NCI-H1417 treated with DMSO at 0.1 percent for 48 hours (cell line): ENCODE results near the gene IPP.
"Not testable (repeated sequence)": the region's sequence is repeated elsewhere in the genome, so short reads cannot be mapped to it uniquely, and the experiment has no call there.

Source experiments
- DNase-seq: peaks from one replicate; lab custom pipeline; 2025; lab: John Stamatoyannopoulos, UW

The IPP gene

DNA sequence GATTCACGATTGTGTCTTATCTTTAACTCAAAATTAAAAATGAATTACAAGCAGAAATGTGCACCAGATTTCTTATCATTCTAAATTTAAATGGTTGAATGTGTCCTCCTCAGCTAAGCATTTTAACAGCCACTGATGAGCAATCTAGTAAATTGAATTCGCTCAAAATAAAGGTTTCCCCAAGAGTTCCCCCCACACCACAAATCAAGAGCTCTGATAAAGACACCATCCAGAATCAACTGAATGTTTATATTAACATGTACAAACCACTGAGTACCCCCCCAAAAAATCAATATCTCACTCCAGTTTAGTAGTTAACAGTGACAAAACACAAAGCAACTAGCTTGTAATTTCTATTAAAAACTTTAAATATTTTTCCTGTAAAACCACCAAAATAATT, 66.1 kb downstream of the IPP start:
- DNase-seq: no peak

DNA sequence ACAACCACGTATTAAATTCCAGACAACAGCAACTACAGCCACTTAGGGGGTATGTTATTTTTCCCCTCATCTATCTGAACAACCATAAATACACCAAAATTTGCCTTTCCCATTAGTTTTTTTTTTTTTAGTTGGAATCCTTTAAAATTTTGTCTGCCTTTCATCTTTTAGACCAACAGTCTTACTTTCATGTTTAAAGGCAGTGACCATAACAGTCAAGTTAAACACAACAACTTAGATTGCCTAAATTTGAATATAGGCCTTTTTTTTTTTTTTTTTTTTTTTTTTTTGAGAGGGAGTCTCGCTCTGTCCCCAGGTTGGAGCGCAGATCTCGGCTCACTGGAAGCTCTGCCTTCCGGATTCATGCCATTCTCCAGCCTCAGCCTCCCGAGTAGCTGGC, 67.5 kb downstream of the IPP start:
- no peak for DNase-seq

DNA sequence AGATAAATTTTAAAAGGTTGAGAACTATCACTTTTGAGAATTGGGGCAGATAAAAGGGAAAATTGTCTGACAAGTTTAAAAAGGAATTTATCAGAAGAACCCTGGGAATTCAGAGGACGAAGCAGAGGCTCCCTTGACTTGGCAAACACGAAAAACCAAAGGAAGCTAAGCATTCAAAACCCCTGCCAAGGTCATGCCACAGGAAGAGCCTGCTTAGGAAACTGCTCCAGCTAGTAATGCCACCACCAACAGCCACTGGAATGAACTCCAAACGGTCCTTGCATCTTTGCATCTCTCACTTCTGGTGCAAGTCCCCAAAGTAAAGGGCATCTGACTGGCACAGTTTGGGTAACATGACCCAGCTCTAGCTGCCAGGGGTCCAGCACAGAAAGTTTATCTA, 71.3 kb downstream of the IPP start:
- no peak for DNase-seq

DNA sequence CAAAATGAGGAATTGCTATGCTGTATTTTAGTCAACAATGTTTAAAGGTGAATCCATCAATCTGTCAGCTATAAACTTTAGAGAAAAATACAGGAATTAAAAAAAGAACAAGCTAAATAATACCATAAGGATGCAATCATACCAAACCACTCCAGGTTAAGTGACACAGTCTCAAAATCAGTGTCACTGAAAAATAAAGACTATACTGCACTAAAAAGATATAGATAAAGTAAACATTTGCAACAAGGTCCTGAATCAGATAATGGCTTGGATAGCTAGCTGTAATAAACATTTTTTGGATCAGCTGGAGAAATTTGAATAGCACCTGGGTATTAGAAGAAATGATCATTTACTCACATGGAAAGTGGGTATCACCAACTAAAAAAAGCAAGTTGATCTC, 72.0 kb downstream of the IPP start:
- no peak for DNase-seq

DNA sequence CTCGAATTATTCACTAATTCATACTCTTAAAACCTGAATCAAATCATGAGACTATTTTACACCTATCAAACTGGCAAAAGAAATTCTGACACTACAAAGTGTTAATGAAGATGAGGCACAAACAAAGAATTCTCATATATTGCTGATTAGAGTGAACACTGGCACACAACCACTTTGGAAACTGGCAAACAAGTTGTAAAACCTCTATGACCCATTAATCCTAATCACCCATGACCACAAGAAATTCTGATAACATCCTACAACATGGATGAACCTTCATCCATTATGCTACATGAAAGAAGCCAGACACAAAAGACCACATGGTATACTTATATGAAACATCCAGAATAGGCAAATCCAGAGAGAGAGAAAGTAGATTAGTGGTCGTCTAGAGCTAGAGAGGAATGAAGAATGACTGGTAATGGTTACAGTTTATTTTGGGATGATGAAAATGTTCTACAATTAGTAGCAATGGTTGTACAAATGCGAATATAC, 72.7 kb downstream of the IPP start:
- no peak for DNase-seq

DNA sequence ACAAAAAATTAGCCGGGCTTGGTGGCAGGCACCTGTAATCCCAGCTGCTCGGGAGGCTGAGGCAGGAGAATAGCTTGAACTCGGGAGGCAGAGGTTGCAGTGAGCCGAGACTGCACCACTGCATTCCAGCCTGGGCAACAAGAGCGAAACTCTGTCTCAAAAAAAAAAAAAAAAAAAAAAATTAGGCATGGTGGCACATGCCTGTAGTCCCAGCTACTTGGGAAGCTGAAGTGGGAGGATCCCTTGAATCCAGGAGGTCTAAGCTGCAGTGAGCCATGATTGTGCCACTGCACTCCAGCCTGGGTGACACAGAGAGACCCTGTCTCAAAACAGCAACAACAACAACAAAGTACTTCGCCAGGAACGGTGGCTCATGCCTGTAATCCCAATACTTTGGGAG, 73.9 kb downstream of the IPP start:
- DNase-seq: not testable (repeated sequence)

DNA sequence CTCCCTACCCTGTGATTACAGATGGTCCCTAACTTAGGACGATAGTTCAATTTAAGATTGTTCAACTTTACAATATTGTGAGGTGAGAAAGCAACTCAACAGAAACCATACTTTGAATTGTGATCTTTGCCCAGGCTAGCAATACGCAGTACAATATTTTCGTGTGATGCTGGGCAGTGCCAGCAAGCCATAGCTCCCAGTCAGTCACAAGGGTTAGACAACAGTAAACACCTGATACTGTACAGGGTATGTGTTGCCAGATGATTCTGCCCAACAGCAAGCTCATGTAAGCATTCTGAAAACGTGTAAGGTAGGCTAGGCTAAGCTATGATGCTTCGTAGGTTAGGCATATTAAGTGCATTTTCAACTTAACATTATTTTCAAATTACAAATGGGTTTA, 76.0 kb downstream of the IPP start:
- DNase-seq: no peak

DNA sequence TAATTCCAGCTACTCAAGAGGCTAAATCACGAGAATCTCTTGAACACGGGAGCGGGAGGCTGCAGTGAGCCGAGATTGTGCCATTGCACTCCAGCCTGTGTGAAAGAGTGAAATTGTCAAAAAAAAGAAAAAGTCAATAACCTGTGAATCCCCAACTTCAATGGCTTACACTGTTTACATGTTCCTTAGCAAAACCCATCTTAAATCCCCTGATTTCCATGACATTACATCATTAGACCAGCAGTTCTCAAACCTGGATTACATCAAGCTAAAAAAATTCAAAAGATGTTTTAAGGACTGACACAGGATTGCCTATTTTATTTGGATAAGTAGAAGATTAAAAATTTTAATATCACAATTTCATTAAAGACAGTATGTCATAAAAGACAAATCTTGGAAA, 76.5 kb downstream of the IPP start:
- DNase-seq: no peak

DNA sequence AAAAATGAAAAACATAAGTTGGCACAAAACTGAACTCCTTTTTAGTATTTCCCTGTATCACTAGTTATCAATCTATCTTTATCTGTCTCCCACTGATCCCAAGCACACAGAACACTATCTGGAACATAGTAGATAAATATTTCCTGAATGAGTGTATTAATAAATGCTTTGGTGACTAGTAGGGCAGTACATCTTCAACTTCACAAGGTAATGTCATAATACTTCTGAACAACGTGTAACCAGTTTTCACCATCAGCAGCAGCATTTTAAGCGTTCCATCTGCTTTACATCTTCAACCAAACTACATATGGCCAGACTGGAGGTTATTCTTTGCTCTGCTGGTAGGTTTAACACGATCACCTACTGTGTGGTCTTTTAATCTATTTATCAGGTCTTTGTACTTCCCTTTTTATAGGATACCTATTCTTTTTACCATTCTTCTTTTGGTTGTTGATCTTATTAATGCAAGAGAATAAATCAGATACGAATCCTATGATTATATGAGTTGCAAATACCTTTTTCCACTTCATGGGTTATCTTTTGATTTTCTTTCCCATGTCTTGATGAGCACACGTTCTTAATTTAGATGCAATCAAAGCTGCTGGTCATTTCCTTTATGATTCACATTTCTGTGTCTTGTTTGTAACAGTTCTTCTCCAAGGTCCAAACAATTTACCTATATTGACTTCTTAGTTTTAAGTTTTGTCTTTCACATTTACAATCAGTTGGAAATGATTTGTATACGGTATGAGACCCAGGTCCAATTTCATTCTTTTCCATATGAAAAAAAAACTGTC, 80.4 kb downstream of the IPP start:
- DNase-seq: no peak

DNA sequence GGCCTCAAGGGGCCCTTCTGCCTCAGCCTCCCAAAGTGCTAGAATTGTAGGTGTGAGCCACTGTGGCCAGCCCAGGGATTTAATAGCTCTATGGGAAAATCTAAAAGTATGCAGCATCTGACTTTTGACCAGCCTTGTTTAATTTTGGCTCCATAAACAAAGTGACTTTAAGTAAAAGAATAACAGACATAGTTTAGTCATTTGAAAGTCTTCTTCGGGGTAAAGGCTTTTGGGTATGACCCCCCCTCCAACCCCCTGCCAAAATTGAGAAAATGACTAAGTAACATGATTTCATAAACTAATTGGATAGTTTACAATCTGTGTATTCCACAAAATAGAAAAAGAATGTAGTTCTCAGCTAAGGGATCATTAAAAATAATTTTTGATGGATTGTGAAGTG, 81.1 kb downstream of the IPP start:
- no peak for DNase-seq

DNA sequence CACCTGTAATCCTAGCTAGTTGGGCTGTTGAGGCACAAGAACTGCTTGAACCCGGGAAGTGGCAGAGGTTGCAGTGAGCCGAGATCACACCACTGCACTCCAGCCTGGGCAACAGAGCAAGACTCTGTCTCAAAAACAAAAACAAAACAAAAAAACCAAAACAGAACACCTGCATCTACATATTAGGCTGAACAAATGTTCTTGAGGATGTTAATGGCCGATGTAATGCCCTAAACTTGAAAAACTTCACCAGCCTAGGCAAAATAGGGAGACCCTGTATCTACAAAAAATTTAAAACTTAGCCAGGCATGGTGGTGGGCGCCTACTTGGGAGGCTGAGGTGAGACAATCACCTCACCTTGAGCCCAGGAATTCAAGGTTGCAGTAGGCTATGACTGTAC, 81.9 kb downstream of the IPP start:
- no peak for DNase-seq

DNA sequence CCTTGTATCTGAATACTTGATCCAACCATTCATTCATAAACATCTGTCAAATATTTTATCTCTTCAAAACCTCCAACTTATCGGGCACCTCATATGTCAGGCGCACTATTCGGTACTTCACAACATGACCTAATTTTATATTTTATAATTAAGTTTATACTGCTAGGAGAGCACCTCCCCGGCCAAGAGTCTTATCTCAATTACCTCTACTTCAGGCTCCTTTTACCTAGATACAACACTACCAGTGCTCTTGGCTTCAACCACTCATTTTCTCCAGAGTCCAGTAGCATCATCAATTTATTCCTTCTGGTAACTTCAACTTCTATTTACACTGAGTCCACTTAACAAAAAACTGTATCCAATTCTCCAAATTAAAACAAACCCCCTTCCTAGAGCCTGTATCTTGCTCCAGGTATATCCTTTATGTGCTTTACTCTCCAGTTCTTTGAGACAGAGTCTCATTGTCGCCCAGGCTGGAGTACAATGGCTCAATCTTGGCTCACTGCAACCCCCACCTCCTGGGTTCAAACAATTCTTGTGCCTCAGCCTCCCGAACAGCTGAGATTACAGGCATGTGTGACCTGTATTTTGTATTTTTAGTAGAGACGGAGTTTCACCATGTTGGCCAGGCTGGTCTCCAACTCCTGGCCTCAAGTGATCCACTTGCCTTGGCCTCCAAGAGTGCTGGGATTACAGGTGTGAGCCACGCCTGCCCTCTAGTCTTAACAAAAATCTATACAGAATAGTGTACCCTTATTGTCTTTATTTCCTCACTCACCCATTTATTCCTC, 82.9 kb downstream of the IPP start:
- DNase-seq: no peak

DNA sequence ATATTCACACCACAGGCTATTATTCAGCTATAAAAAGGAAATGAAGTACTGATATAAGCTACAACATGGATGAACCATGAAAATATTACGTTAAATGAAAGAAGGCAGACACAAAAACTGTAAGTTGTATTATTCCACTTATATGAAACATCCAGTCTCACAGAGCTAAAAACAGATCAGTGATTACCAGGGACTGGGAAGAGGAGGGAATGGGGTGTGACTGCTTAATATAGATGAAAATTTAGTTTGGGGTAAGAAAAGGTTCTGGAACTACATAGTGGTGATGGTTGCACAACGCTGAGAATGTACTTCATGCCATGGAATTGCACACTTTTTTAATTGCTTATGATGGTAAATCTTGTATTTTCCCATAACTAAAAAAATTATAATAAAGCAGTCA, 83.6 kb downstream of the IPP start:
- DNase-seq: no peak

DNA sequence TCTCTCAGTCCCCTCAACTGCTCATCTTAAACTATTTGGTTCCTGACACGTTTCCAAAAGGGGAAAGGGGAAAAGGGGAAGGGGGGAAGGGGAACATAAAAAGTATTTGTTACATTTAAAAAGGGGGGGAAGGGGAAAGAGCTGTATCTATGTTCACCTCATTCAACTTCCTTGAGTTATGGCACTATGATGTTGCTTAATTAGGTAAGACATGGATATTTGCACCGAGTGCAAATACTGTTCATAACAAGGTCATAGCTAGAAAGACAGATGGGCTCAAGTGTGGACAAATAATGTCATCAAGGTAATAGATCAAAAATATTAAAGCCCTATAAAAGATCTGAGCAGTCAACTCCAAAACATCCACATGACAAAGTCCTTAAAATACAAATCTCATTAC, 90.1 kb downstream of the IPP start:
- no peak for DNase-seq

DNA sequence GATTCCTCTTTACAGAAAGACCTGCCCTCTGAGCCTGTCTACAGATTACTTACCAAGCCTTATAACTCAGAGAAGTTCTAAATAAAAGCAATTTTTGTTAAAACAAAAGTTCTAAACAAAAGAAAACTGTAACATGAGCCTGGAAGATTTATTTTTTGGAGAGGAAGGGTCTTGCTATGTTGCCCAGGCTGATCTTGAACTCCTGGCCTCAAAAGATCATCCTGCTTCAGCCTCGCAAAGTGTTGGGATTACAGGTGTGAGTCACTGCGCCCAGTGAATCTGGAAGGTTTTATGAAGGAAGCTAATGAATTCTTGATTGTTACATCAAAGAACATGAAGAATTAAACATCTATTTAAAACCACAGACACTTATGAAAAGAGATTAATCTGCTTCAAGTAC, 91.2 kb downstream of the IPP start:
- no peak for DNase-seq

DNA sequence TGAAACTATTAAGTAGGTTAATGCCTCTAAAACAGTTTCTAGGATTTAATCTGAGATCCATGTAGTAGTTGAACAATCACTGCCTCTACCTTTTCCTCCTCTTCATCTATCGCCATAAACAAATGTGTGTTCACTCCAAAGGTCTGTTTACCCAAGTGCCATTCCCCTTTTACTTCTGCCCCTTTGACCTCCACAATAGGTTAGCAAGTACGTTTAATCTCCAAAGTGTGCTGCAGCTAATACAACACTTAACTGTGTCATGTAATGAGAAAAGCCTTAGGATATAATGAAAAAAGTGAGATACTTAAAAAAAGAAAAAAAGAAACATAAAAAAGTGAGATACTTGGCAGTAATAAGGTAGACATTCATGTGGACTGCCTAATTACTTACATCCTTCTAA, 92.3 kb downstream of the IPP start:
- DNase-seq: no peak

DNA sequence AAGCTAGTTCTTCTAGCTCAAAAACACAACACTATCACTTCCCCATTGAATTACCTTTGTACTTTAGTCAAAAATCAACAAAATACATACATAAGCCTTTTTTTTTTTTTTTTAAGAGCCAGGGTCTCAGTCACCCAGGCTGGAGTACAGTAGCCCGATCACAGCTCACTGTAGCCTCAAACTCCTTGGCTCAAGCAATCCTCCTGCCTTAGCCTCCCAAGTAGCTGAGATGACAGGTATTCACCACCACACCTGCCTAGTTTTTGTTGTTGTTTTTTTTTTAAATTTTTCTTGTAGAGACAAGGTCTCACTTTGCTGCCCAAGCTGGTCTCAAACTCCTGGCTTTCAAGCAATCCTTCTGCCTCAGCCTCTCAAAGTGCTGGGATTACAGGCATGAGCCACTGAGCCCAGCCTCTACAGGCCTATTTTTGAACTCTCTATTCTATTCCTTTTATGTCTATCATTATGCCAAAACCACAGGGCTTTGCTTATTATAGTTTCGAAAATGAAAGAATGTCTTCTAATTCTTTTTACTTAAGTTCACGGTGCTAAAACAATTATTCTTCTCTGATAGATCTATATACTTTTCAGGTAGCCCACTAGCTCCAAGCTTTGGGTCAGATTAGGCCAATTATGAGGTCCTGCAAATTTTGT, 93.8 kb downstream of the IPP start:
- no peak for DNase-seq

DNA sequence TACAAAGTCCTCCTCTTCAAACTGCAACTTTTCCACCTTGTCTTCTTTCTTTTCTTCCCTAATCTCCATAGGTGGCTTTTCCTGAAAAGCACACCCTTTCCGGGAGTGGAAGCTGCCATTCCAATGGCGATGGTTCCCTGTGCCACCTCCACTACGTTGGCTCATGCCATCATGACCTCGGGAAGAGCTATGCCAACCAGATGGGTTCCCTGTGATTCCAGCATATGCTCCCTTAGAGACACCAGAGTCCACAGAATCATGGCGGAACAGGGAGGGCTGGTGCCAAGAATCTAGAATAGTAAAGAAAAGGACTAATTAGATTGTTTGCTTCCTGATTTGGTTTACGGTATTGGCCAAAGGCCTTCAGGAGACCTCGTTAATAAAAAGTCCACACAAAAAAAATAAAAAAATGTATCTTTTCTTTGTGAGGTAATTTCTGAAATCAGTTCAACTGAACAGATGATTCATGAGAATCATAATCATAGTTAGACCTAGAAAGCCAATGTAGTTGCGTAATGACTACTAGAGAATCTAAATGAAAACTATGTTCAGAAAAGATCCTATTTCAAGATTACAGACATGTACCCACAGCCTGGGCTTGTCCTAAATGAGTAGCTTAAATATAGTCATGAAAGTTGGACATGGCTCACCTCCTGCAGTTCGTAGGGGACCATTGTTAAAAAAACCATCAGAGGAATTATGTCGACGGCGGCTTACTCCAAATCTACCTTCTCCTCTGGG, 95.7 kb downstream of the IPP start:
- DNase-seq: no peak
